GM10266 (cell line): ENCODE data around the gene SETD1A.

ENCODE experiments used
- DNase-seq: peaks from one replicate; pipeline ENCODE4 v3.0.0; 2012; ENCODE audit errors: extremely low spot score
- TF ChIP-seq, protein P1 (sequence below): IDR thresholded peaks from 2 replicates; pipeline ENCODE4 v1.5.1; 2012; ENCODE audit warnings: mild to moderate bottlenecking, low read depth; ENCODE audit not compliant: control insufficient read depth, insufficient read depth; ENCODE audit errors: missing control alignments

SETD1A gene

DNA sequence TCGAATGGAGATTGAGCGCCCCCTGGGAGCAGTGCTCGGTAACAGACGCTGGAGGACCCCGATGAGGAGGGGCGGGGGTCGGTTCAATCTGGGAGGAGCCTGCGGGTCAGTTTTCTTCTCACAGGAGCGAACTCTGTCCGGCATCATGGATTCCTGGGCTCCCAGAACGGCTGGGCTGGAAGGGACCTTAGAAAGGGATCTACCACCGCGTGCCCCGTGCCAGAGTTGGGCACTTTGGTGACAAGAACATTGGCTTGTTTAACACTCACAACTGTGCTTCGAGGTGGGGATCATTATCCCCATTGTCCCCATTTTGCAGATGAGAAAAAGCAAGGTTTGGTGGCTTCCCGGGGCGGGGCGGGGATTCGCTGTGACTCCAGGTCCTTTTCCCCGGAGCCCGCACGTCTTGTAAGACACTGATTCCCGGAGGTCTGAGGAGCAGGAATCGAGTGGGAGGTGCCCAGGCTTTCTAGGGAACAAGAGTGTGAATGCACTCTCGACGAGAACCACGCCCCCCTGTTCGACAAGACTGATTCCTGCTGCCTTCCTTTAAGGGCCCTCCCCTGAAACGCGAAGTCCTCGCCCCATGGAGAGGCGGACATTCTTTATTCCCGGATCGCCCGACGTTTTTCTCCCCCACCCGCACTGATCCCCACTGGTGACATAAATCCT is 35.7 kb upstream of the SETD1A start:
- peak; percentile 80 for DNase-seq
- TF ChIP-seq, protein P1, sequence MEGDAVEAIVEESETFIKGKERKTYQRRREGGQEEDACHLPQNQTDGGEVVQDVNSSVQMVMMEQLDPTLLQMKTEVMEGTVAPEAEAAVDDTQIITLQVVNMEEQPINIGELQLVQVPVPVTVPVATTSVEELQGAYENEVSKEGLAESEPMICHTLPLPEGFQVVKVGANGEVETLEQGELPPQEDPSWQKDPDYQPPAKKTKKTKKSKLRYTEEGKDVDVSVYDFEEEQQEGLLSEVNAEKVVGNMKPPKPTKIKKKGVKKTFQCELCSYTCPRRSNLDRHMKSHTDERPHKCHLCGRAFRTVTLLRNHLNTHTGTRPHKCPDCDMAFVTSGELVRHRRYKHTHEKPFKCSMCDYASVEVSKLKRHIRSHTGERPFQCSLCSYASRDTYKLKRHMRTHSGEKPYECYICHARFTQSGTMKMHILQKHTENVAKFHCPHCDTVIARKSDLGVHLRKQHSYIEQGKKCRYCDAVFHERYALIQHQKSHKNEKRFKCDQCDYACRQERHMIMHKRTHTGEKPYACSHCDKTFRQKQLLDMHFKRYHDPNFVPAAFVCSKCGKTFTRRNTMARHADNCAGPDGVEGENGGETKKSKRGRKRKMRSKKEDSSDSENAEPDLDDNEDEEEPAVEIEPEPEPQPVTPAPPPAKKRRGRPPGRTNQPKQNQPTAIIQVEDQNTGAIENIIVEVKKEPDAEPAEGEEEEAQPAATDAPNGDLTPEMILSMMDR = peak; percentile 84

DNA sequence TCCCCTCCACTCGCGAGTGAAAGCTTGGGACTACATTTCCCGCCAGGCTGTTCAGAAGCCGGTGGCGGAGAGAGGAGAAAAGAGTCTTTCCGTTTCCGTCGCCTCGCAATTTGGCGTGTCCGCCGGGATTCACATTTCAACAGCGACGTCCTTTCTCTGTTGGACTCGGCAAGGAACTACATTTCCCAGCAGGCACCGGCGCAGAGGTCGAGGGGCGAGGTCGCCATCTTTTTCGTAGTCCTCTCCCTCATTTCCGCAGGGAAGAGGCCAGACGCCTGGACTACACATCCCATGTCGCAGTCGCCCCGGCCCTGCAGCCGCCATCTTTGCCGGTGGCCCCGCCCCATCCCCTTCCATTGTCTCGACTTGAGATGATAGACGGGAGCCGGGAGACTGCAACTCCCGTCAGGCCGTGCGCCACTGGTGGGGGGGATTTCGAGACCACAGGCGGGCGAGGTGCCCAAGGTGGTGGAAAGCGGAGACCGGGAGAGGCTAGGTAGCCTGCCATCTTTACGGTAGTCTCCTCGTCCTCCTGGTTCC is 35.1 kb upstream of the SETD1A start:
- DNase-seq = peak; percentile 94
- TF ChIP-seq, protein P1 = no peak

DNA sequence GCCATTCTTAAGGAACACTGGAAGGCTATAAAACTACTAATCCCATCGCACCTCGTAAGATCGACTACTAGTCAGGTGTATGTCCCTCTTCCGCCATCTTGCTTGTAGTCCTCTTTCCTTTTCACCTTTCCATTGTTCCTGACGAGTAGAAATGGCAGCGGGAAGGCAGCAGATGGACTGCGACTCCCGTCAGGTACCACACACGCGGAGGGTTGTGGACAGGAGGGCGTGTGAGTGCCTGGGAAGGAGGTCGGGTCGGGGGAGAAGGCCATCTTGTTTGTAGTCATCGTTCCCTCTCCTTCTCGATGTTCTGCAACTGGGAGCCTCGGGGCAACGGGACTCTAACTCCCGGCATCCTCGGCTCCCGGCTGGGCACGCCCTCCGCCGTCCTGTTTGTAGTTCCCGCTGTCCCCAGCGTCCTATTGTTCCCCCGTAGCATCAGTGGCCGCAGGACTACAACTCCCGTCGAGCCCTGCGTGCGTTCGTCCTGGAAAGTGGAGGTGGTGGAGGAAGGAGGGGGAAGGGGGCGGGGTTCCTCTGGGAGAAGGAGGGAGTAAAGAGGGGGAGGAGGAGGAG is 34.5 kb upstream of the SETD1A start:
- TF ChIP-seq, protein P1 = no peak
- DNase-seq = peak; percentile 97

DNA sequence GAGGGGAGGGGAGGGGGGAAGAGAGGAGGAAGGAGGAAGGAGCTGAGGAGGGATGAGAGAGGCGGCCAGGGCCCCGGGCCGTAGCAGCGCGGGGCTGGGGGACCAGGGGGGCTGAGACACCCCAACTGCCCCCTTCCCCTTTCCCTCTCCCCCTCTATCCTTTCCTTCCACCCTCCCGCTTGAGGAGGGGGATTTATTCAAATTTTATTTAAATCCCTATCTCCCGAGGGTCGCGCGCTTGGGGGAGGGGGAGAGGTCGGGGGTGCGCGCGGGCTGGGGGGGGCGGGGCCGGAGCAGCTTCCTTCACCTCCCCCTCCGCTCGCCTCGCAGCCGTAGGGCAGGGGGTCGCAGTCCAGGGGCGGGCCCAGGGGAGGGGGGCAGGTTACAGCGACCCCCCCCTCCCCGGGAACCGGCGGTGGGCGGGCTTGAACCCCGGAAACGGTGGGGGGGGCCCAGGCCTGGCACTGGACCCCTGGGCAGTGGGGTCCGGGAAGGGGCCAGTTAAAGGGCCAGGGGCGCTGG is 33.9 kb upstream of the SETD1A start, which contains the start of gene FBXL19:
Gene FBXL19 (plus strand): TSS at position 19 of the 522 bp plus-strand sequence. CDS start 2,183 bp downstream, outside the sequence.
- TF ChIP-seq, protein P1 = no peak
- DNase-seq = no peak

DNA sequence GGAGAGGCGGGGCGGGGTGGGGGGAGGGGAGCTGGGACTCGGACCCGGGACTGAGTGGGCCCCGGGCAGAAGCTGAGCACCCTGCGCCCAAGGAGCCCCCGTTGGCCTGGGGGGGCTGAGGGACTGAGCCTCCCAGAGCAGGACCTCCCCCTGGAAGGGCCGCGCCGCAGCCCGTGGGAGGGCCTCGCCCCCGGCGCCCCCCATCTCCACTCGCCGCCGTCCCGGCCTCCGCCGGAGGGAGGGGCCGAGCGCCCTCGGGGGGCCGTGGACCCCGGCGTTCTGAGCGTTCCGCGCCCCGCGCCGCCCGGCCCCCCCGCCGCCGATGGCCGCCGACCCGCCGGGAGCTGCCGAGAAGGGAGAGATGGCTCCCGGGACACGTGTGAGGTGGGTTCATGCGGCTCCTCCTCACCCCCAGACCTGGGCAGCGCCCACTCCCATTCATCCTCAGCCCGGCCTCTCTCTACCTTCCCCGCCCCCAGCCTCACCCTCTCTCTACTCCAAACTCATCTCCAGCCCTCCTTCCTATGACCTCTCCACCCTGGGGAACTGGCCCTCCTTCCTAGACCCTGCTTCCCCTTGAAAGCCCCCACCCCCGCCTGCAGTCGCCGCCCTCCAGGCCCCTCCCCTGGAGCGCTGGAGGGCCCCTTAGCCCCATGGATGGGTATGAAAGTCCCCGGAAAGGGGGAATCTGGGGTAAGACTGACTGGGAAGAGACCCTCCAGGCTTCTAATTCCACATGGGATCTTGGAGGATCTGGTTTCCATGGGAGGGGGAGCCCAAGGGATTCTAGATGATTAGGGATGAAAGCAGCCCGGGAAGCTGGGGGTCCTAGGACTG is 33.3 kb upstream of the SETD1A start:
- TF ChIP-seq, protein P1 = no peak
- peak; percentile 80 for DNase-seq

DNA sequence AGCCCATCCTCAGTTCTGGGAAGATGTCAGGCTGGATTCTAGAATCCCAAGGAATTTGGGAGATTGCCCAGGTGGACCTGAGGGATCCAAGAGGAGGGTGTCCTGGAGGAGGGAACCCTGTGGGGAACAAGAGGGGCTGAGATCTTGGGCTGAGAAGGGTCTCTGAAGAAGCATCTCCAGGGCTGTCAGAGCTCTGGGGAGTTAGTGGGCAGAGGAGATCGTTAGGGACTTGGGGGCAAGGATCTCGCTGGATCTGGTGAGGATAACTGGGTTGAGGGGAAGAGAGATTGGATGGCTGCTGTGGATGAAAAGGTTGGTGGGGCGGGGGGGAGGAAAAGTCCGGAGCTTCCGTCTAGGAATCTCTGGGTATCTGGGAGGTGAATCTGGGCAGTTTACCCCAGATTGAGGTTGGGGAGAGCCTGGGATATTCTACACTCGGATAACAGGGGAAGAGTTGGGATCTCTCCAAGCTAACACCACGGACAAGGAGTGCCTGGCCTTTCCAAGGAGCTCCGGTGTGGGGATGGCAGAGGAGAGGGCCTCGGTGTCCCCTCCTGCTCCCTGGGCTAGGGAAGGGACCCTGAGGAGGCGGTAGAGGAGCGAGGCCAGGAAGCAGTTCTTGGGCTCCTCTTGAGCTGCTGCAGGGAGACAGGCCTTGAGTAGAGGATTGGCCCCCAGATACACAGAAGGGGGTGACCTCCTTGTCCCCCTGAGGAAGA is 32.5 kb upstream of the SETD1A start:
- no peak for DNase-seq
- TF ChIP-seq, protein P1 = no peak
